GM12872 (cell line): ENCODE measurements around the gene ITGB7.

Experiments
- TF ChIP-seq, protein P1 (sequence below): IDR thresholded peaks from 3 replicates; pipeline ENCODE4 v1.5.1; 2011; ENCODE audit warnings: low read depth, mild to moderate bottlenecking, low read length, moderate library complexity; ENCODE audit not compliant: insufficient read depth

The ITGB7 gene

GRCh38 chr12:53198486-53199110 is 8.5 kb downstream of the ITGB7 start:
- TF ChIP-seq, protein P1, sequence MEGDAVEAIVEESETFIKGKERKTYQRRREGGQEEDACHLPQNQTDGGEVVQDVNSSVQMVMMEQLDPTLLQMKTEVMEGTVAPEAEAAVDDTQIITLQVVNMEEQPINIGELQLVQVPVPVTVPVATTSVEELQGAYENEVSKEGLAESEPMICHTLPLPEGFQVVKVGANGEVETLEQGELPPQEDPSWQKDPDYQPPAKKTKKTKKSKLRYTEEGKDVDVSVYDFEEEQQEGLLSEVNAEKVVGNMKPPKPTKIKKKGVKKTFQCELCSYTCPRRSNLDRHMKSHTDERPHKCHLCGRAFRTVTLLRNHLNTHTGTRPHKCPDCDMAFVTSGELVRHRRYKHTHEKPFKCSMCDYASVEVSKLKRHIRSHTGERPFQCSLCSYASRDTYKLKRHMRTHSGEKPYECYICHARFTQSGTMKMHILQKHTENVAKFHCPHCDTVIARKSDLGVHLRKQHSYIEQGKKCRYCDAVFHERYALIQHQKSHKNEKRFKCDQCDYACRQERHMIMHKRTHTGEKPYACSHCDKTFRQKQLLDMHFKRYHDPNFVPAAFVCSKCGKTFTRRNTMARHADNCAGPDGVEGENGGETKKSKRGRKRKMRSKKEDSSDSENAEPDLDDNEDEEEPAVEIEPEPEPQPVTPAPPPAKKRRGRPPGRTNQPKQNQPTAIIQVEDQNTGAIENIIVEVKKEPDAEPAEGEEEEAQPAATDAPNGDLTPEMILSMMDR: no peak

GRCh38 chr12:53197011-53197640 is 9.9 kb downstream of the ITGB7 start:
- TF ChIP-seq, protein P1: no peak

- TF ChIP-seq, protein P1: no peak
These were observed 10.6 kb downstream of the ITGB7 start for GRCh38 chr12:53196486-53196885.

- TF ChIP-seq, protein P1: no peak
These were observed 11.3 kb downstream of the ITGB7 start for GRCh38 chr12:53195516-53196420.

- TF ChIP-seq, protein P1: no peak
These were observed 12.1 kb downstream of the ITGB7 start for GRCh38 chr12:53194973-53195372.

DNA sequence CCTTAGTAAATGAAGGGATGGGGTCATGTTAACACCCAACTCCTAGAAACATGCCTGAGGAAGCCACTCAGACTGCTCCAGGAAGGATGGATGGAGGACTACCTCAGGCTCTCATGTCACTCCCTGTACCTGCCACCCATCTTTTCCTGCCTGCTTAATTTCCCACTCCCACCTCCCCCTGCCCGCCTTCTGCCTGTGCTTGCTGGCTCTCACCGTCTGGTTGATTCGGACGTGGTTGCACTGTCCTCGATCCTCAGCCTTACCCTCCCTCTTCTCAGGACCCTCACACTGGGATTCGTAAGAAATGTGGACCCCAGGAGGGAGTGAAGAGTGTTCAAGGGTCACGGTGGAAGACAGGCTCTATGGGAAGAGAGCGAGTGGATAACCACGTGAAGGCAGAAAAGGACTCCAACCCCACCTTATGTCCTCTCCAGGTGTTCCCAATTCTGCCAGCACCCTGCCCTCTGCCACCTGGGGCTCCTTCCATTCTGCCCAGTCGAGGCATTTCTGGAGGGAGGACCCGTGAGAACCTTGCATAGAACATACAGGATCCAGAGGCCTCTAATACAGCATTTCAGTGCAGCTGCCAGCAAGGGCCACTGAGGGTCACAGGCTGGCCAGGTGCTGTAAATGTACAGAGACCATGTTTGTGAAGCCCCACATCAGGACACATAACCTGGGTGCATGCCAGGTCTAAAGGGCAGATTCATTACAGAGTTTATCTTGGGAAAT is 12.9 kb downstream of the ITGB7 start:
- TF ChIP-seq, protein P1: no peak

DNA sequence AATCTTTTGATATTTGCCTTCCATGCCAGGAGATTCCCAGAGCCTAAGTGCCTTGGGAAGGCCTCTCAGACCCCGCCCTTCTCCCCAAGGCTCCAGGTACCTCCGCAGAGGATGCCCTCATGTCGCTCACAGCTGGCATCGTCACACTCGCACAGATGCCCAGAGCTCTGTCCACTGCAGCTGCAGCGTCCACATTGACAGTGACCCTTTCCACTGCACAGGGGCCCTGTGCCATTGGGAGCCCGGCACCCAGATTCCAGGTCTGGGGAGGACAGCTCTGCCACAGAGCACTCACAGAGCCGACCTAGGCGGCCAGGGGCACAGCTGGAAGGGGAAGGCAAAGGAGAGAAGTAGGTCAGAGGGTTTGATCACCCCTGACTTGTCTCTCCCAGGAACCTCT is 14.0 kb downstream of the ITGB7 start:
- TF ChIP-seq, protein P1: no peak
